ENCODE data around the gene GPR39.
"Not testable (repeated sequence)": the region's sequence is repeated elsewhere in the genome, so short reads cannot be mapped to it uniquely, and the experiment has no call there.

DNA sequence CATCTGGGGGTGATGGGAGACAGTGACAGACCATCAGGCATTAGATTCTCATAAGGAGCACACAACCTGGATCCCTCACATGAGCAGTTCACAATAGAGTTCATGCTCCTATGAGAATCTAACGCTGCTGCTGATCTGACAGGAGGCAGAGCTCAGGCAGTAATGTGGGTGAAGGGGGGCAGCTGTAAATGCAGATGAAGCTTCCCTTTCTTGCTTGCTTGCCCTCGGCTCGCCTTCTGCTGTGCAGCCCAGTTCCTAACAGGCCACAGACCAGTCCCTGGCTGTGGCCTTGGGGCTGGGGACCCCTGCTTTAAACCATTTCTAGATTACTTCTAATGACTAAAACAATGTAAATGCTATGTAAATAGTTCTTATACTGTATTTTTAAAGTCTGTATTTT is 19.6 kb upstream of the GPR39 start:
- TF ChIP-seq, protein P1, sequence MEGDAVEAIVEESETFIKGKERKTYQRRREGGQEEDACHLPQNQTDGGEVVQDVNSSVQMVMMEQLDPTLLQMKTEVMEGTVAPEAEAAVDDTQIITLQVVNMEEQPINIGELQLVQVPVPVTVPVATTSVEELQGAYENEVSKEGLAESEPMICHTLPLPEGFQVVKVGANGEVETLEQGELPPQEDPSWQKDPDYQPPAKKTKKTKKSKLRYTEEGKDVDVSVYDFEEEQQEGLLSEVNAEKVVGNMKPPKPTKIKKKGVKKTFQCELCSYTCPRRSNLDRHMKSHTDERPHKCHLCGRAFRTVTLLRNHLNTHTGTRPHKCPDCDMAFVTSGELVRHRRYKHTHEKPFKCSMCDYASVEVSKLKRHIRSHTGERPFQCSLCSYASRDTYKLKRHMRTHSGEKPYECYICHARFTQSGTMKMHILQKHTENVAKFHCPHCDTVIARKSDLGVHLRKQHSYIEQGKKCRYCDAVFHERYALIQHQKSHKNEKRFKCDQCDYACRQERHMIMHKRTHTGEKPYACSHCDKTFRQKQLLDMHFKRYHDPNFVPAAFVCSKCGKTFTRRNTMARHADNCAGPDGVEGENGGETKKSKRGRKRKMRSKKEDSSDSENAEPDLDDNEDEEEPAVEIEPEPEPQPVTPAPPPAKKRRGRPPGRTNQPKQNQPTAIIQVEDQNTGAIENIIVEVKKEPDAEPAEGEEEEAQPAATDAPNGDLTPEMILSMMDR (IDR thresholded peaks at IDR 0.05; ENCODE audit: low read length): not testable (repeated sequence)
- TF ChIP-seq EZH2 (optimal IDR thresholded peaks at IDR 0.05; ENCODE audit: low read depth, low read length): not testable (repeated sequence)
